HEK293T (cell line): ENCODE results near the gene TSPAN14.

Source experiments
- ARNT ChIP-seq: fragments of 450-650 bp; IDR thresholded peaks from 2 replicates; pipeline ENCODE4 v1.6.1; 2017; ENCODE audit warnings: mild to moderate bottlenecking
- BHLHE40 ChIP-seq: fragments of 450-650 bp; IDR thresholded peaks from 2 replicates; pipeline ENCODE4 v1.6.1; 2016; ENCODE audit warnings: mild to moderate bottlenecking, moderate library complexity, borderline replicate concordance
- FOXA1 ChIP-seq: fragments of 450-650 bp; IDR thresholded peaks from 2 replicates; pipeline ENCODE4 v1.6.1; 2016; ENCODE audit warnings: mild to moderate bottlenecking
- FOXK2 ChIP-seq: fragments of 450-650 bp; IDR thresholded peaks from 2 replicates; pipeline ENCODE4 v1.6.1; 2016; ENCODE audit warnings: mild to moderate bottlenecking
- FOXM1 ChIP-seq: fragments of 450-650 bp; IDR thresholded peaks from 2 replicates; pipeline ENCODE4 v1.6.1; 2017; ENCODE audit warnings: mild to moderate bottlenecking, borderline replicate concordance
- L3MBTL2 ChIP-seq: fragments of 450-650 bp; conservative IDR thresholded peaks from 2 replicates; pipeline ENCODE4 v1.6.1; 2016; ENCODE audit warnings: mild to moderate bottlenecking
- SP1 ChIP-seq: fragments of 450-650 bp; IDR thresholded peaks from 2 replicates; pipeline ENCODE4 v1.6.1; 2017
- SUZ12 ChIP-seq: fragments of 450-650 bp; IDR thresholded peaks from 2 replicates; pipeline ENCODE4 v1.6.1; 2016; ENCODE audit warnings: mild to moderate bottlenecking
- TARDBP ChIP-seq: fragments of 450-650 bp; IDR thresholded peaks from 2 replicates; pipeline ENCODE4 v1.6.1; 2016
- ZNF384 ChIP-seq: fragments of 450-650 bp; IDR thresholded peaks from 2 replicates; pipeline ENCODE4 v1.6.1; 2016
- TF ChIP-seq, protein P1 (sequence below): fragments of 450-650 bp; IDR thresholded peaks from 2 replicates; pipeline ENCODE4 v1.6.1; 2016

DNA sequence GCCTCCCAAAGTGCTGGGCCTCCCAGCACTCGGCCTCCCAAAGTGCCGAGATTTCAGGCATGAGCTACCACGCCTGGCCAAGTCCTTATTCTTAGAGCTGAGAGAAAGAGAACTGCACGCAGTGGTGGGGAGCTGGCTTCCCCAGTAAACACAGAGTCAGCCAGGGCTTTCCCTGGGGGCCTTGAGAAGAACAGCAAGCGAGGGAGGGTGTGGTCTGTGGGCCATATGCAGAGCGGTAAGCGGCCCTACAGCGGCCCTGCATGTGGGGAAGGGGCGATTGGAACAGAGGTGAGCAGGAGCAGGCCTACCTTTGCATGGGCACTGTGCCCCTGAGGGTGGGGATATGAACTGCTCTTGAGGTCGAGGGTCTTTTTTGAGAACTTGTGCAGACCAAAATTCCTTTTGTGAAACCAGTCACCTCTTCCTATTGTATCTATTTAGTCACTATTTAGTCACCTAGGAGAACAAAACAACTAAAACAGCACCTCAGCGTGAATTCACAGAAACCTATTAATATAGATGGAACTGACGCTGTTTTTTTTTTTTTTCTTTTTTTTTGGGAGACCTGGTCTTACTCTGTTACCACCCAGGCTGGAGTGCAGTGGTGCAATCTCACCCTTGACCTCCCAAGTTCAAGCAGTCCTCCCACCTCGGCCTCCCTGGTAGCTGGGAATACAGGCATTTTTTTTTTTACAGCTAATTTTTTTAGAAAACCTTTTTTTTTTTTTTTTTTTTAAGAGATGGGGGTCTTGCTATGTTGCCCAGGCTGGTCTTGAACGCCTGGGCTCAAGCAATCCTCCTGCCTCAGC lies 46.7 kb downstream of the TSPAN14 start:
- TF ChIP-seq SP1 (no peak), SUZ12 (no peak), TARDBP (no peak), FOXK2 (no peak), FOXM1 (no peak), L3MBTL2 (no peak), ARNT (no peak), FOXA1 (no peak), BHLHE40 (no peak), ZNF384 (no peak)
- TF ChIP-seq, protein P1, sequence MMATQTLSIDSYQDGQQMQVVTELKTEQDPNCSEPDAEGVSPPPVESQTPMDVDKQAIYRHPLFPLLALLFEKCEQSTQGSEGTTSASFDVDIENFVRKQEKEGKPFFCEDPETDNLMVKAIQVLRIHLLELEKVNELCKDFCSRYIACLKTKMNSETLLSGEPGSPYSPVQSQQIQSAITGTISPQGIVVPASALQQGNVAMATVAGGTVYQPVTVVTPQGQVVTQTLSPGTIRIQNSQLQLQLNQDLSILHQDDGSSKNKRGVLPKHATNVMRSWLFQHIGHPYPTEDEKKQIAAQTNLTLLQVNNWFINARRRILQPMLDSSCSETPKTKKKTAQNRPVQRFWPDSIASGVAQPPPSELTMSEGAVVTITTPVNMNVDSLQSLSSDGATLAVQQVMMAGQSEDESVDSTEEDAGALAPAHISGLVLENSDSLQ: no peak
